ENCODE data around the gene RBM20. TPM values are rescaled to one million over a fixed set of nuclear protein-coding genes. Genes with fewer than 3 reads are reported as not detected.
A peak's percentile ranks its signal among the peaks of the same experiment; 100 is the strongest.

Gene RBM20
- polyA plus RNA-seq, 1 donor = 5.3 TPM

GRCh38 chr10:110737886-110738634, 93.9 kb downstream of the RBM20 start:
- no peak for DNase-seq

DNA sequence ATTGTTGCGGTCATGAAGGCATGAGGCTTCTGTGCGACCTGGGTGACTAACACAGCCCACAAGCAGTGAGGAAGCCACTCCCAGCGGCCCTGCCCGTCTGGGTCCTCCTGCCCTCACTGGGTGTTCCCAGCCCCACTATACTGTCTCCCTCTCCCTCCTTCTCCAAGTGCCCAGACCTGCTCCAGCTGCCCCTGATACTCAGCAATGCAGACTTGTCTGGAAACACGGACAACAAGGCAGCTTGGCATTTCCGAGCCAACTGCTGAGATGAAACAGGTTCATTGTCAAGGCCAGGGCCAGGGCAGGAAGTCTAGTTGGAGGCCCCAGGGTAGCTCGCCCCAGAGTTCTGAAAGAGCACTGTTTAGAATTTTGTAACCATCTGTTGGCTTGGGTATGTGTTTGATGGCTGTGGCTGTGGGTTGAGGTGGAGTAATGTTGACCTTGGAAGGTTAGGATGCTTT, 95.7 kb downstream of the RBM20 start:
- no peak for DNase-seq

DNA sequence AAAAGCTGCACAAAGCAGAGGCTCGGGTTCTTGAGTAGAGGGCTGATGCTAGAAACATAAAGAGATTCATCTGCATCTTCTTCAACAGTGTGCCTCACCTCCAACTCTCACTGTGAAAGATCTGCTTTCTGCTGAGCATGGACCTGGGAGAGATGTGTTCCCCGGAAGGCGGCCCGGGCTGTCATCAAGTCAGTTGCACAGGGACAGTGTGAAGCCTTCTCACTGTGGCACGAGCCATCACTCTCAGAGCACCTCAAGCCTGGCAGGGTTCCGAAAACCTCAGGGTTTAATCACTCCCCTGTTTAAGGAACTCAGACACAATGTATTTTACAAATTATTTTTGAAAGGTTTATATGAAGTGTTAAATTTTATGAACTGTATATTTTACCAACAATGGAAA, 98.7 kb downstream of the RBM20 start:
- DNase-seq = no peak

DNA sequence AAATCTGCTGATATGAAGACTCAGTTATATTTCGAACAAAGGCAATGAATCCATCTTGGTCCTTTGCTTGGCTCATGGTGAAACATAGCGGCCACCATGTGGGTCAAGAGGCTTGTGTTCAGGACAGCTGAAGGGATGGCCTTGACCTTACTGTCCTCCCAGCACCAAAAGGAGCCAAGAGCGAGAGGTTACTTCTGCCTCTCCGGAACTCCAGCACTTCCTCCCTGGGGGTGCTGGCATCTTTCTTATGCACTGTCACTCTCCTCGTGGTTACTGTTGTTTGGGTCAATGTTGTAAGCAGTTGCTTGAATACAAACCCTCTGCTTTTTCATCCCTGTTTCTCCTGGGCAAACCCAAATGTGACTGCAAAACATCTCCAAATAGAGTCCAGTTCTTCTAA, 100.6 kb downstream of the RBM20 start:
- no peak for DNase-seq

DNA sequence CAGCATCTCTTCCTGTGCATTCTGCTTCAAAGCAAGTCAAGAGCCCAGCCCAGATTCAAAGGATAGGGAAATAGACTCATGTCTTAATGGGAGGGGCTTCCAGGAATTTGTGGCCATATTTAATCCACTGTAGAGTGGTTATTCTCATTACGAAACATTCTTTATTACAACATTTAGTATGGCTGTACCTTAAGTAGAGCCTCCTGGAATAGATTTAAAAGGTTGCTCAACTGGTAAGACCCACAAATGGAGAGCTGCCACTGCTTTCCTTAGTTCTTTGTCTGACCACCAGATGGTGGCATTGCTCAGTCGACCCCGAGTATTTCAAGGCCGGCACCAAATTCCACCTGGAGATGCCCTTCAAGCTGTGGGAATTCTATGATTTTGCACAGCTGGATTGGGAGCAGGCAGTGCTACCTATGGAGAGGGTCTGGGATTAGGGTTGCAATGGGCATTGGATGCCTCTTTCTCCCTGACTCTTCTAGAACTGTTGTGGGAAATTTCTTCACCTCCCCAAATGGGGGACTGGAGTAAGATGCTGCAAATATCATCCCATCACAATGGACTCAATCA, 102.2 kb downstream of the RBM20 start:
- DNase-seq = peak; percentile 68

- no peak for DNase-seq
These were observed 103.0 kb downstream of the RBM20 start for GRCh38 chr10:110746969-110747608.

GRCh38 chr10:110747609-110748464, 103.7 kb downstream of the RBM20 start:
- DNase-seq = no peak

GRCh38 chr10:110748970-110749369, 104.8 kb downstream of the RBM20 start:
- DNase-seq = no peak

GRCh38 chr10:110750931-110751330, 106.8 kb downstream of the RBM20 start:
- DNase-seq = no peak

DNA sequence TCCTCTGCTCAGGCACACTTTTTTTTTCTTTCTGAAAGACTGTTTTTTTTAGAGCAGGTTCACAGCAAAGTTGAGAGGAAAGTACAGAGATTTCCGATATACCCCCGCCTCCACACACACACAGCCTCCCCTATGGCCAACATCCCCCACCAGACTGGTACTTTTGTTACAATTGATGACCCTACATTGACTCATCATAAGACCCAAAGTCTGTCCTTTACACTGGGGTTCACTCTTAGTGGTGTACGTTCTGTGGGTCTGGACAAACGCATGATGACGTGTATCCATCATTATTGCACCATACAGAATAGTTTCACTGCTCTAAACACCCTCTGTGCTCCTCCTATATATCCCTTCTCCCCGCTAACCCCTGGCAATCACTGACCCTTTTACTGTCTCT, 107.7 kb downstream of the RBM20 start:
- DNase-seq = no peak

GRCh38 chr10:110753462-110753861, 109.3 kb downstream of the RBM20 start:
- DNase-seq = no peak

- DNase-seq = no peak
These were observed 110.4 kb downstream of the RBM20 start for GRCh38 chr10:110754375-110755105.

DNA sequence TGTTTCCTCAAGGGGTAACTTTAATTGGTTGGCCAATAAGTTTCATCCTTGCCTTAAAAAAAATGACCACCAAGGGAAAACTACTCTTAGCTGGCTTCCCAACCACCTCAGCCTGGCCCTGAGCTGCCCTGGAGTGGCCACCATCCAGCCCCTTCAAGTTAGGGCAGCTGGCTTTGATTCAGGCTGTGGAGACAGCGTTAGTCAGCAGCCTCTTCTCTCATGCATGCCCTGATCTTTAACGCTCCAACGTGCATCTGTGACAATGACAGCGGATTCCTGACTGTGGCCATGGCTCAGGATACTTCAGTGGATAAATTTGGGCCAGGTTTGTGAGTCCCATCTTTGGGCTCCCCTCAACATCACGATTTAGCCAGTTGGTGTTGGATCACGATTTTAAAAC, 111.6 kb downstream of the RBM20 start:
- DNase-seq = no peak

- no peak for DNase-seq
These were observed 112.7 kb downstream of the RBM20 start for GRCh38 chr10:110756876-110757275.

DNA sequence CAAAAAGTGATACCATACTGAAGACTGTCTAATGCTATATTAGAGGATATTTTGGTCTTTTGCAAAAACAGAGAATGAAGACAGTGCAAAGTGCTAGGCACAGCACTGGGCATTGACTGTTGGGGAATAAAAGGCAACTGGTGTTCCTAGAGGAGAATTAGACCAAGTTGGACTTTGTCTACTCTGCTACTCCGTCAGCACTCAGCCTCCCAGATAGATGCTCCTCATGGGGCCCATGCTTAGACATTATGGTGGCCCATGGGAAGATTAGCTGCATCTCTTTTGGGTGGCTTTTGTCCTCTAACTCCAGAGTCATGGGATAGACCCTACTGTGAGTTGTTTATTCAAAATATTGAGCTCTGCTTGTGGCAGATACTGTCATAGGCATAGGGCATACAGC, 113.5 kb downstream of the RBM20 start:
- no peak for DNase-seq

DNA sequence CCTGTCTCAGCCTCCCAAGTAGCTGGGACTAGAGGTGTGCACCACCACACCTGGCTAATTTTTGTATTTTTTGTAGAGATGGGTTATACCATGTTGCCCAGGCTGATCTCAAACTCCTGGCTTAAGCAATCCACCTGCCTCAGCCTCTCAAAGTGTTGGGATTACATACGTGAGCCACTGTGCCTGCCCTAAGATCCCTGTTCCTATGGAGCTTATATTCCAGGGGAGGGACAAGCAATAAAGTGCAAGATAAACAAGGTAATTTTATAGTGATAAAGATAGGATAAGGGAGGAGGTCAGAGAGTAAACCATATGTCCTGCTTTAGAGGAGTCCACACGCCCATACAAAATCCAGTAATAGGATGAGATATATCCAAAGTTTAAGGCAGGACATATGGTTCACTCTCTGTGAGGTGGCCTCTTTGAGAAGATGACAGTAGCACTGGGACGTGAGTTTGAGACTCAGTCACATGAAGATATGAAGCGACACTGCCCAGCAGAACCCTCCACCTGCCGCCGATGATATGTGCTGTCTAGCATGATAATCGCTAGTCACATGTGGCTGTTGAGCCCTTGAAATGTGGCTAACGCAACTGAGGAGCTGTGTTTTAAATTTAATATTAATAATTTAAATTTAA, 114.1 kb downstream of the RBM20 start:
- DNase-seq = no peak

DNA sequence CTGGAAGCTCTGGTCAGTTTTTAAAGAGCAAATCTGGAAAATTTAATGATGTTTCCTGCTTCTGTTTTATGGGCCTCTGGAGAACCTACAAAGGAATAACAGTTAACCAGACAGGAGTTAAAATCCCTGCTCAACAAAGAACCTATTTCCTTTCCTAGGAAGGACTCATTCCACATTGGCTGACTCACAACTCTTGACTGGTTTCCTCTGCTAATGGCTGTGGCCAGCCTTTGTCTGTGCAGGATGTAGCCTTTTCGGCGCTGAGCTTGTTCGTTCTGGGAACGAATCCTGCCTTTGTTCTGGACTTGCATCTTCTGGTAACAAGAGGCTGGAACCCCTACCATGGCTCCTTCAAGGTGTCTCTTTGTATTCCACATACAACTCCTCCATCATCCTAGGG, 114.8 kb downstream of the RBM20 start:
- no peak for DNase-seq

GRCh38 chr10:110759523-110759922, 115.4 kb downstream of the RBM20 start:
- DNase-seq = no peak

- DNase-seq = no peak
These were observed 118.1 kb downstream of the RBM20 start for GRCh38 chr10:110762109-110762848.

DNA sequence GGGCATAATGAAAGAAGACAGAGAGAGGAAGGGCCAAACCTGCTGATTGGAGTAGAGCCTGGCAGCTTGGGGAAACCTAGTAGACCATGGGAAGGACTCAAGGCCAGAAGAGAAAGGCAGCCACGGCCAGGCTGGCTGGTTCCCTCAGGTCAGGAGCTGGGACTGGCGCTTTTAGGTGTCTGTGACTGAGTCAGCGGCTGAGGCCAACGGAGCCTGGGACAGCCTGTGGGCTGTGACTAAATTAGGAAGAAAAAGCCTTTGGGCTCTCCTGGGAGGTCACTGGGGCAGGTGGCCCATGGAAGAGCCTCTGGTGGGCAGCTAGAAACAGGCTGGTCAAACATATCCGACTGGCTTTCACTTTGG, 118.7 kb downstream of the RBM20 start:
- no peak for DNase-seq

- no peak for DNase-seq
These were observed 120.2 kb downstream of the RBM20 start for GRCh38 chr10:110764378-110764777.

All from left kidney (tissue), 2 donors.